Measurements from ENCODE around the gene CAMKMT.

Gene CAMKMT

DNA sequence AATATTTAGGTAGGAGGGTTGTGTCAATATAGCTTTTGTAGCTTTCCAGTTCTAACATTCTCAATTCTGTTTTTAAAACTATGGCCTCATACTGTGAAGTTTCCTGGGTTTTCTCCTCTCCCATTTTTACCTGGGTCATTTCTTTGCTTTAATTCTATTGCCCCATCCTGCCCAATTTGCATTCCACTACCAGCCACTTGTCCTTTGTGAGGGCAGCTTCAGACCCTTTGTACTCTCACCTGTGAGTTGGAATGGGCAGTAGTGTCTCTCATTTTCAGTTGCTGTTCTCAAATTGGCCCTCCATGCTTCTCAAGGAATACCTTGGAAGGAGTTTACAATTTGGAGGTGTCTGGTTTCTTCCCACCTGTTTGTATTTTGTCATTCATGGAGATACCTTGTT is 108.4 kb downstream of the CAMKMT start:
- H3K9me2 ChIP-seq (replicated peaks; ENCODE audit: insufficient read depth, low read length) = no peaks in the 10 kb centered on the region
- no peak overlapping the region for H3K4me2 ChIP-seq (ENCODE audit: low read depth, low read length, poor library complexity, severe bottlenecking)
- H2AFZ ChIP-seq (ENCODE audit: low read depth, low read length, severe bottlenecking) = no peak overlapping the region
- no peaks in the 10 kb centered on the region for H4K20me1 ChIP-seq (ENCODE audit: low read depth, low read length)
- no peaks in the 10 kb centered on the region for H3K9me3 ChIP-seq (ENCODE audit: insufficient read depth, low read length)
- no peak overlapping the region for H3K4me3 ChIP-seq (ENCODE audit: insufficient read depth, low read length, poor library complexity, severe bottlenecking)
- no peaks in the 10 kb centered on the region for H3F3A ChIP-seq (ENCODE audit: insufficient read depth)
- TF ChIP-seq EZH2phosphoT487 (conservative IDR thresholded peaks at IDR 0.05; ENCODE audit: low read length) = no peak
- TF ChIP-seq, protein P1, sequence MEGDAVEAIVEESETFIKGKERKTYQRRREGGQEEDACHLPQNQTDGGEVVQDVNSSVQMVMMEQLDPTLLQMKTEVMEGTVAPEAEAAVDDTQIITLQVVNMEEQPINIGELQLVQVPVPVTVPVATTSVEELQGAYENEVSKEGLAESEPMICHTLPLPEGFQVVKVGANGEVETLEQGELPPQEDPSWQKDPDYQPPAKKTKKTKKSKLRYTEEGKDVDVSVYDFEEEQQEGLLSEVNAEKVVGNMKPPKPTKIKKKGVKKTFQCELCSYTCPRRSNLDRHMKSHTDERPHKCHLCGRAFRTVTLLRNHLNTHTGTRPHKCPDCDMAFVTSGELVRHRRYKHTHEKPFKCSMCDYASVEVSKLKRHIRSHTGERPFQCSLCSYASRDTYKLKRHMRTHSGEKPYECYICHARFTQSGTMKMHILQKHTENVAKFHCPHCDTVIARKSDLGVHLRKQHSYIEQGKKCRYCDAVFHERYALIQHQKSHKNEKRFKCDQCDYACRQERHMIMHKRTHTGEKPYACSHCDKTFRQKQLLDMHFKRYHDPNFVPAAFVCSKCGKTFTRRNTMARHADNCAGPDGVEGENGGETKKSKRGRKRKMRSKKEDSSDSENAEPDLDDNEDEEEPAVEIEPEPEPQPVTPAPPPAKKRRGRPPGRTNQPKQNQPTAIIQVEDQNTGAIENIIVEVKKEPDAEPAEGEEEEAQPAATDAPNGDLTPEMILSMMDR (IDR thresholded peaks at IDR 0.05; ENCODE audit: insufficient read depth, low read length, poor library complexity, severe bottlenecking) = no peak
- no peaks in the 10 kb centered on the region for H3K79me2 ChIP-seq (ENCODE audit: insufficient read depth, low read length)
- no peak overlapping the region for H3K9ac ChIP-seq (ENCODE audit: low read length)
- H3K27ac ChIP-seq (ENCODE audit: low read depth, low read length) = no peak overlapping the region
- H3K27me3 ChIP-seq (ENCODE audit: low read length) = no peaks in the 10 kb centered on the region
- no peaks in the 10 kb centered on the region for H3K36me3 ChIP-seq (ENCODE audit: low read length)

DNA sequence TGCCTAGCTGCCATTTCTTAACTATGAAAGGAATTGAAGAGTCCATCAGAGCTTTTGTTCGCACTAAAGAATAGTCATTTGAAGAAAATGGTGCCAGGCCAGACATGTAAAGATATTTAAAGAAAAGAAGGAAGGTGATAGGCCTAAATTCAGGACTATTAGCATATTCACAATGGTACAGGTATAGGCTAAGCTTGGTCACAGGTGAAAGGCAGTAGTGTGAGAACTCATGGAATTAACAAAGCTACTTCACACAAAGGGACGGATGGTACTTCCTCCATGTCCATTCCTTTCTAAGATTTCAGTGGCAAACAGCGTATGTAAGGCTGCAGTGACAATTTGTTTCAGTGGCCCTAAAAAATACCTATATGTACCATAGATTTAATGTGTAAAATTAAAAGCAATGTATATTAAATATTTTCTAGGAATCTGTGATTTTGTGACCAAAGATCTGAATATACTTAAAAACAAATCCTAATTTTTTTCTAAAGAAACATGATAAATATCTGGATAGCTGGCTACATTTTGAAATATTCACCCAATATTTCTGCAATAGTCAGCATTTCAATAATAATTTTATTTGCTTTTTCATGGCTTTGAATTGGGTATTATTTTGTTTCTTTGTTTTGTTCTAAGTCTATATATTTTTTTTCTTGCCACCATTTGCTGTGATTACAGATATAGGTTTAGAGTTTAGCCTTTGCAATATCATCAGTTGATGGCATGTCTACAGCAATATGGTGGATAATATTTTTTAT is 116.1 kb downstream of the CAMKMT start:
- Histone ChIP-seq H3F3A (ENCODE audit: insufficient read depth) (peaks cover 8% of the 10 kb centered on the region; the same call in 1 of the 2 replicates), H3K4me2 (ENCODE audit: low read depth, low read length, poor library complexity, severe bottlenecking) (no peak overlapping the region), H3K36me3 (ENCODE audit: low read length) (no peaks in the 10 kb centered on the region), H4K20me1 (ENCODE audit: low read depth, low read length) (no peaks in the 10 kb centered on the region), H3K9me2 (replicated peaks; ENCODE audit: insufficient read depth, low read length) (no peaks in the 10 kb centered on the region), H2AFZ (ENCODE audit: low read depth, low read length, severe bottlenecking) (no peak overlapping the region), H3K27me3 (ENCODE audit: low read length) (no peaks in the 10 kb centered on the region), H3K4me3 (ENCODE audit: insufficient read depth, low read length, poor library complexity, severe bottlenecking) (no peak overlapping the region), H3K79me2 (ENCODE audit: insufficient read depth, low read length) (no peaks in the 10 kb centered on the region), H3K27ac (ENCODE audit: low read depth, low read length) (no peak overlapping the region), H3K9me3 (ENCODE audit: insufficient read depth, low read length) (no peaks in the 10 kb centered on the region), H3K9ac (ENCODE audit: low read length) (no peak overlapping the region)
- no peak for TF ChIP-seq EZH2phosphoT487 (conservative IDR thresholded peaks at IDR 0.05; ENCODE audit: low read length)
- TF ChIP-seq, protein P1 (IDR thresholded peaks at IDR 0.05; ENCODE audit: insufficient read depth, low read length, poor library complexity, severe bottlenecking) = no peak

DNA sequence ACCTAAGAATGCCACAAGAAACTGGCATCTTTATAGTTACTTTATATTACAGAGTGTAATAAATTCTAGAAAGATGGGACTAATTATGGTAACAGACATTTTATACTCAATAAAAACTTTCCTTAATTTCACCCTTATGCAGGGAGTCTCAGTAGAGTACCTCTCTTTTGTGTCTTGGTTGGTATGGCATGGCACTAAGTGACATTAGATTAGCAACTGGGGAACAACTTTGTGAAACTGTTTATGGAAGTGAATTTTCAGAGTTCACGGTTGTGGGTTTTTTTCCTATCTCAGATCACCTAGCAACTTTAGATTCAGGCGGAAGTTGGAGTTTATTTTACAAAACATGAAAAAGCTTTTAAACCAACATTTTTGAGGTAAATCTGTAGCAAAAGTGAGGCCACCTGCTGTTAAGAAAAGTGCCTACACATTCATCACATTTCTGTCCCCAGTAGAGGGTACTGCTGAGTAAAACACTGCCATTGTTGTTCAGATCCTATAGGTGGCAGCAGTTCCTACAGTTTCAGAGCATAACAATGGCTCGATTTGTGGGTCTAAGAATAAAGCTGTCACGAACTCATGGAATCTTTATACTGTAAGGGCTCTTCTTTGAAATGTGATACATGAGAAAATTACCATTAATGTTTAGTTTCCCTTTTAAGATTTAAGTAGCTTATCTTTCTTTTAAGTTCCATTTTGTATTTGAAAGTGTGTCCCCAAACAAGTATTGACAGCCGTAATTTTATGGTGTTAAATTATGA is 117.6 kb downstream of the CAMKMT start:
- Histone ChIP-seq H3K27me3 (ENCODE audit: low read length) (no peaks in the 10 kb centered on the region), H3K79me2 (ENCODE audit: insufficient read depth, low read length) (no peaks in the 10 kb centered on the region), H3K36me3 (ENCODE audit: low read length) (no peaks in the 10 kb centered on the region), H3F3A (ENCODE audit: insufficient read depth) (peaks cover 8% of the 10 kb centered on the region; the same call in 1 of the 2 replicates), H3K27ac (ENCODE audit: low read depth, low read length) (no peak overlapping the region), H4K20me1 (ENCODE audit: low read depth, low read length) (no peaks in the 10 kb centered on the region), H3K4me3 (ENCODE audit: insufficient read depth, low read length, poor library complexity, severe bottlenecking) (no peak overlapping the region), H3K9me2 (replicated peaks; ENCODE audit: insufficient read depth, low read length) (no peaks in the 10 kb centered on the region), H2AFZ (ENCODE audit: low read depth, low read length, severe bottlenecking) (no peak overlapping the region), H3K9ac (ENCODE audit: low read length) (no peak overlapping the region), H3K9me3 (ENCODE audit: insufficient read depth, low read length) (no peaks in the 10 kb centered on the region), H3K4me2 (ENCODE audit: low read depth, low read length, poor library complexity, severe bottlenecking) (no peak overlapping the region)
- TF ChIP-seq EZH2phosphoT487 (conservative IDR thresholded peaks at IDR 0.05; ENCODE audit: low read length) = no peak
- TF ChIP-seq, protein P1 (IDR thresholded peaks at IDR 0.05; ENCODE audit: insufficient read depth, low read length, poor library complexity, severe bottlenecking) = peak; percentile 99
